Fibroblast of skin of scalp (primary cell): ENCODE measurements around the gene MBNL1.

ENCODE experiments used
- DNase-seq: peaks from one replicate; pipeline ENCODE4 v3.0.0-alpha.2; 2013

The MBNL1 gene

DNA sequence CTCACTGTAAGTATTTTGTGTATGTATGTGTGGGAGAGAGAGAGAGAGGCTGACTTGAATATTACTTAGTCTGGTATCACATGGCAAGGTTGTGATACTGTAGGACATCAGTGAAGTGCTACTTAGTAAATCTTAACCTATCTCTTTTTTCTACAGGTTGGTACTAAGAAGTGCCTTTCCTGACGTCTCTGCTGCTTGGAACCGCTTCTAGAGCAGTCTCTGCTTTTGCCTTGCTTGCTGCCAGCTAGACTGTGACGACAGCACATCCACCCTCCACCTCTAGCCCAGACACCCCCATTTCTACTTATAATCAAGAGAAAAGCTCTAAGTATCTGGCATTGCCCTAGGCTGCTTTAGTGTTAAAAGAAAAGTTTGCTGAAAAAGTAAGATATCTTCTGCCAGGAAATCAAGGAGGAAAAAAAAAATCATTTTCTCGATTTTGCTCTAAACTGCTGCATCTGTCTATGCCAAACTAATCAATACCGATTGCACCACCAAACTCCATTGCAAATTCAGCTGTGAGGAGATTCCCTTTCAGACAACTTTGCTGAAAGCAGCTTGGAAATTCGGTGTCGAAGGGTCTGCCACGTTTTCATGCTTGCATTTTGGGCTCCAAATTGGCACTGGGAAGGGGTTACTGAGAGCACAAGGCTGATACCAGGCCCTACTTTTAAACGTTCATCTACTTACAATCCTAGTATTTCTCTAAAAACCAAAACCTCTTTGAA, 30.7 kb downstream of the MBNL1 start:
- DNase-seq, result no peak

DNA sequence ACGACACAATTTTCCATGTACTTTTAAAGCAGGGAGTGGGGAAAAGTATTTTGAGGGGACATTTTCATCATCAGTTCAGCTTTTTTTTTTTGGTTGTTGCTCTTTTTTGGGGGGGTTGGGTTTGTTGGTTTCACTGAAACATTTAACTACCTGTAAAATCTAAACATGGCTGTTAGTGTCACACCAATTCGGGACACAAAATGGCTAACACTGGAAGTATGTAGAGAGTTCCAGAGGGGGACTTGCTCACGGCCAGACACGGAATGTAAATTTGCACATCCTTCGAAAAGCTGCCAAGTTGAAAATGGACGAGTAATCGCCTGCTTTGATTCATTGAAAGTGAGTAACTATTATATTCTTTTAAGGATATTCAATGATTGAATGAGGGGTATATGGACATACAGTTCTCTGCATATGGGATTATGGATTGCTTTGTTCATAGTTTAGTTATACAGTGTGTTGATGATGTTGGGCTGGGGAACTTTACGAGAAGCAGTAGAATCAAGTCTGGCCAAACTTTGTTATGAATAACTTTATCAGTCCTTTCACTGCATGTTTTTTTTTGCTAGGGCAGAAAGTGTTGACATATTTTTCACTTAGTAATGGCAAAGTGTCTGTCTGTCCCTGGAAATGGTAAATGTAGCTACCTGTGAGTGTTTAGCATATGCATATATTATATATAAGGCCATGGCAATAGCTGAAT, 31.5 kb downstream of the MBNL1 start:
- peak; percentile 25 for DNase-seq

DNA sequence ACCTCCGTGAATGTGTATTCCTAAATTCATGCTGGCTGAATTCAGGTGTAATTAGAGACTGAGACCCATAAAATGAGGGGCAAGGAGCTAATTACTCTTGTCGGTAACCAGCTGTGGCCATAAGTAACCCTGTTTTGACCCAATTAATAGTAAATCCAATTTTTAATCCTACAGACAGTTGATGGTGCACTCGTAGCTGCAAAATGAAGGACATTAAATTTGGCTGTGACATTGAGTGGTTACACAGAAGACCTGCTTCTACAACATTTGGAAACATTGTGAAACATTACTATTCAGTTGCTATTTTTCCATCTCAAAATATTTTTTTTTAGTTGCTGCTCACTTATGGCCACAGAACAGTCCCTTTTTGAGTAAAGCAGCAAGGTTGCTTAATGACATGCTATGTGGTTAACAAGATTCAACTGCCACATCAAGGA, 33.0 kb downstream of the MBNL1 start:
- DNase-seq, result no peak

DNA sequence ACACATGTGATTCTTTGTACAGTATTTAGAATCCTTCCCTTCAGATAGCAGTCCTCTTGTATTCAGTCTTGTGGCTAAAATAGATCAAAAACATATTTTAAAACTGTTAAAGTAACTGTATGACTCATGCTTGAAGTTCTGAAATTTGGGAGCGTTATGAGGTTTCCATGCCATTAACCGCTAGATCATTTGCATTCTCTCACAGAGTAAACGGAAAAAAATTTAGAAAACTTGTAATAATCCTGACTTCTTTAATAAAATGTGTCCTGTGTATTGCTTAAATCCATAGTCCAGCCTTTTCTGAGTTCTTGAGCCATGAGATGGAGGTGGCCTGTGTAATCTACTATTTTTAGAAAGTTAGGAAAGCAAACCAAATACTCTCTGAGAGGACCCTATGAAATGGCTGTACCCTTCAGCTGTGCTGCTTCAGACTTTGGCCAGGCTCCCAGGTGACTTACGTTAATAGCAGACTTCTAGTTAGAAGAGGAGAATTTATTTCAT, 33.8 kb downstream of the MBNL1 start:
- DNase-seq, result peak; percentile 95

DNA sequence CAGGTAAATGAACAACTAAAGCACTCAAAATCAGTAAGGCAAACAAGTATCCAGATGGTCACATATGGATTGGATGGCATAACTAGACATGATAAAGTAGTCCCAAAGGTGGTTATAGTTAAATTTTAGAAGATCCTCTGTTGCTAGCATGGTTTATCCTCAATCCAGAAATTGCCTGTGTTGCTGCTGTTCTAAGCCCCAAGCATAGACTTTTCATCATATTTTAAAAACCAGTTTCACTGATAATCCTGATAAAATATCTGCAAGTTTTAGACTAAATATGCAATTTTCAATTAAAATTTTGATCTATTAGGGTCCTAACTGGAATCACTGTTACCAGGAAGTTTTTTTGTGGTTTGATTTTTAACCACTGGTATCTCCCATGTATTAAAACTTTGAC, 35.4 kb downstream of the MBNL1 start:
- DNase-seq, result no peak

DNA sequence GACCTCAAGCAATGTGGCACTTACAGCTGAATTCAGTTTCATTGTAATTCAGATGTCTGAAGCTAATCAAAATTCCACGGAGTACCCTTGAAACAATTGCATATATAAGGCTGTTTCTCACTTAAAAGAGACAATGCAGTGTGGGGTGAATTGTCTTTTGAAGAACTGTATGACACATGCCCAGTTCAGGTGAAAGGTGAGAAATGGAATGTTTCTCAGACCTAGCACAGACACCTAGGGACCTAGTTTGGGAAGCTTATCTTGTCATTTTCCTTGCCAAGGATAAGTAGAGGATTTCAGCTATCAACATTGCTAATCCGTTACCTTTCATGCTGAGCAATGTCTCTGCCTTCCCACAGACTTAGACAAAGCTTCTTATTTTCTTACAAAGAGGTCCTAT, 36.3 kb downstream of the MBNL1 start:
- no peak for DNase-seq

DNA sequence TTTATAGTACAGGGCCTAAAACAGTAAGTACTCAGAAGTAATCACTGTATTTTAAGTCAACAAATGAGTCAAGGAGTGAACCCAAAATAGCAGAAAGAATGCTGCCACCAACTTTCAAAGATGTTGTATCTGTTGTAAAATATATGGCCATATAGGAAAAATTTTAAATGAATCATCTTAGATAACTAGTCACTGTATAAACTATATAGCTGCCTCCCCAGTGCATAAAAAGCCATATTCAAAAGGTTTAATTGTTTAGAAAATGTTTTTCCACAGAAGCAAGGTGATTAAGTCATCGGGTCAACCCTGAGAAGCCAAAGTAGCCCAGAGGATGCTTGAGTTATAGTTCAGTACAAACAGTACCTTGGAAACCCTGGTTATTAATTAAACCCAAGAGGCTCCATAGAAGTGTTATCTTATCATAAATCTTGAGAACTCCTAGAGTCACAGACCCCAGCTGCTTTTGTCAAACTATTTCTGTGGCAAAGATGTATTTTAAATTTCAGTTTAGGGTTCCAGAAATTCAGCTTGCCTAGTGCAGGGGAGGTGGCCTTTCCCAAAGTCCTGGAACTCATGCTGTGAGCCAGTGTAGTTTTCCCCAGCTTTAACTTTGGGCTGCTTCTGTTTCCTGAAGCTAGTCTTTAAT, 39.2 kb downstream of the MBNL1 start:
- DNase-seq, result peak; percentile 56

DNA sequence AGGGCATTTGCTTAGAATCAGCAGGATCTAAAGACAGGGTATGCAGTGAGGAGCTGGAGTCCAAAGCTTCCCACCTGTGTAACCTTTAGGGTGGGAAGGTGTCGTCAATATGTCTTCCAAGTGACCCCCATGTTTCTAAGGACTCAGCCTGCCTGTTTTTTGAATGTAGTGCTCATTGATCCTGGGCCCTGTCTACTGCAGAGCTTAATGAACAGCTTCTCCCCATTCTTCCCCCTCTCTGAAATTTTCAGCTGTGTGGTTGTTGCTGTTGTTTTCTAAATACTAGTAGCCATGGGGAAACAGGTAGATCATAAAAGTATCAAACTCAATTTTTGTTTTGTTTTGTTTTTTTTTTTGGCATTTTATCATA, 39.7 kb downstream of the MBNL1 start:
- no peak for DNase-seq

DNA sequence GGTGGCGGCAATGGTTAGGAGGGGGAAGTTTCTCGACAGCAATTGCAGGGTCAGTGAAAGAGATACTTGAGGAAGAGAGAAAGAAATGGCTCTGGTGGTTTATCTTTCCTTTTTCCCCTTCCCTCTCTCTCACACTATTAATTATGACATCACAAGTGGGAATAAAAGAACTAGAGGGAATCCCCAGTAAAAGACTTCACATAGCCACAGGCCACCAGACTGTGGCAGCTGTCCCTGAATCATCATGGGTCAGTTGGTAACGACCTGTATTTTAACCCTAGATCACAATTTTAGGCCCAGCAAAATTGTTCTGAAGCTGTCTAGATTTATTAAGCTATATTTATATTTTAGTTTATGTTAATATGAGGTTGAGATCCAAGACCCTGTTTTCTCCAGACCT, 40.3 kb downstream of the MBNL1 start:
- DNase-seq, result no peak

DNA sequence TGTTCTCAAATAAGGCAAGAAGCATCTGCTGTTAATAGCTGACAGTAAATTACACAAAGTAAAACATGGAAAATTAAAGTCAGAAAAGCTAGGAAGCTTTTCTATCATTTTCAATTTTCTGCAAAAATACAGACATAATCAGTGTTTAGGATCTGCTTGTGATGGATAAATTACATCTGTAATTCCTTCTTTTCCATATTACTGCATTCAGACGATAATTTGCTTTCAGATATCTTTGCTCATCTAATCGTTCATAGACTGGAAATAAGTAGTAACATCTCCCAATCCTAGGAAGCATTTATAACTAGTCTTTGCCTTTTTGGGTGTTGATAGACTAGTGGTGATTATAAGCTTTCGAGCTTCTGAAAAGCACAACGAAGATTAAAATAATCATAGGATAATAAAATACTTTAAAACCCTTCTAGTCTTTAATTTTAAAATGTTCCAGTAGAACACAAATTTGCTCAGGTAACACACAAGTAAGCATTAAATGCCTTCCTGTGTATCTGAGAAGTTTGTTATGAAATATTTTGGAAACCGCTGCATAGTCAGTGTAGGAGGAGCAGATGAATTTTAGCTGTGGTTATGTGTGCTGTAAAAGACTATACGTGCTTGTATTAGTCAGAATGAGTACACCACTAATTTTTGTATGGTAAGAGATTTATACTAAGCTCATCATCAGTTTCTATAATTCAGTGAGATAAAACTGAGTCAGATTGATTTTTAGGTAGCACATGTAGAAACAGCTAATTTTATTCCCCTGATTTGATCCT, 41.0 kb downstream of the MBNL1 start:
- DNase-seq, result peak; percentile 64

DNA sequence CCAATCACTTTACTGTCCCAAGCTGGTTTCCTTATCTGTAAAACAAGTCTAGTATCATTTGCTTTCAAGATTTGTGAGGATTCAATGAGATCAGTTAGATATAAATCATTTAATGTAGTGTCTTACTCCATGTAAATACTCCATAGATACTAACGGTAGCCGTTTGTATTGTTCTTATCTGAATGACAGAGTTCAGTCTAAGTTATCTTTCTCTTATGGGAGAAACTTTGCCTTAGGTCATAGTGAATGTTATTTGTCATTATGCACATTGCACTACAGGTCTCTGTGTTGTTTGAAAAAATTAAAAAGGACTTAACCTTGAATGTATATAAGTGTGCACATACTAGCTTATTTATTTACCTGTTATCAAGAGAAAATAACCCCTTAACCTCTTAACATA, 44.7 kb downstream of the MBNL1 start:
- DNase-seq, result no peak

DNA sequence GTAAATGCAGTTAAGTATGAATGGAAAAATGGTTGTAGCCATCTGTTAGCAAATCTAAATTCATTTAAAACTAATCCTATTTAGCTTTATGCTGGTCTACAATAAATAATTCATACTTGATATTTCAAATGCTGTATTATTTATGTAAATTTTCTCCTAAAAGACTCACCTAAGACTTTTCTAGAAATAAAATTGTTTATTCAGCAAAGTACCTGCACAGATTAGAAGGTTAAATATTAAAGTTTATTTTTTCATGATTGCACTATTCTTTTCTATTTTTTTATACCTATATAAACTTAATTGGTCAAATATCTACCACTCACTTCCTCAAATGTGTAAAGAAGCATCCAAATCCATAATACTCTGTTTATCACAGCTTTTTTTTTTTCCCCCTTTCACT, 45.2 kb downstream of the MBNL1 start:
- no peak for DNase-seq

DNA sequence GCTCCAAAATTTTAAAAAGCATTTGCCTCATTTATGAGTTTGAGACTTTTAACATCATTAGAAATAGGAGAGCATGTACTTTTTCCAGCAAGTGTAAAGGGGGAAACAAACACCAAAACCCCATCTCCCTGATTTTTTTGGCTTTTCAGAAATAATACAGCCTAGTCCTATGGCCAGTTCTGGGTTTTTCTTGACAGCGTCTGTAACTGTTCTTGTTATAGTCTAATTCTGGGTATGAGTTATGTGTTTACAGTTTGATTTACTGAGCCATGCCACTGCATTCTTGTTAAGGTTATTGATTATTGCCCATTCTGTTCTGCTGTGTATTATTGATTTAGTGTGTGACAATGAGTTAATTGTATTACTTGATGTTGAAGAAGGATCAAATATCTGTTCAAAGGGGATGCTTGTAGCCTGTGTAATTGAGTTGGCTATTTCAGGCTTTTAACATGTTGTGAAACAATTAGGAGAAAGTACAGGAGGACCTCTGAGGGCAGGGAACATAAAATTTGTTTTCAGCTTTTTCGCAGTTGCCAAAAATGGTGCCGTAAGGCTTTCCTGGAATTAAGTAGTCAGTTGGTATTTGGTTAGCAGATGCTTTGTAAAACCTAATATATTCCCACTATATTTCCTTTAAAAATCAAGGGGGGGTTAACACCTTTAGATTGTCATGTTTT, 46.1 kb downstream of the MBNL1 start:
- no peak for DNase-seq

DNA sequence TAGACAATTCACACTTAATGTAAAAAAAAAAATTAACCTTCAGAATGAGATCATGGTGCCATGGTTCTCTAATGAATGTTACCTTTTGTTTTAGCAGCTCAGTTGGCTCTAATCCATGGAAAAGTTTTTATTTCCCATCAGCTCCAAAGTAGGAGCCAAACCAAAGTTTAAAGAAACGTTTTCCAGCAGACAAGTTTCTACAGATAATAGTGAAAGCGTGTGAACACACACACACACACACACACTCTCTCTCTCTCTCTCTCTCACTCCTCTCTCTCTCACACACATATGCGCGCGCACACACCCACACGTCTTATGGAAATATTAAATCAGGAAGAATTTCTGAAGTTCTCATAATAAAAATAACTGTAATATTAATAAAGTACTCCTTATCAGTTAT, 46.9 kb downstream of the MBNL1 start:
- no peak for DNase-seq

DNA sequence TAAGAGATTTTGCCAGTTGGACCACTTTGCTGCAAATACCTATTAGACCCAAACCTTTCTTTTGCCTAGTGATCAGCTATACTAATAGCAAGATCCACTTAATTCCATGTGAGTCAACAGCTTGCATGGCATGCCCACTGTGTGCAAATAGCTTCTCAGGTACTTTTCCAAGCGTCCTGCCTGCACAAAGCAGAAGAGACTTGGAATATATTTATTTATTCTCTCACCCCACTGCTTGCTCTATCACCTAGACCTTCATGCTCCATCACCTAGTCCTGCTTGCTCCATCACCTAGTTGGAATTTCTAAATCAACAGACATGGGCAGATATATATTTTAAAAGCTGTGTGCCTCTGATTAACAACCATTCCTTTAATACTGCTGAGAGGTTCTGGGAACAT, 47.6 kb downstream of the MBNL1 start:
- DNase-seq, result no peak

DNA sequence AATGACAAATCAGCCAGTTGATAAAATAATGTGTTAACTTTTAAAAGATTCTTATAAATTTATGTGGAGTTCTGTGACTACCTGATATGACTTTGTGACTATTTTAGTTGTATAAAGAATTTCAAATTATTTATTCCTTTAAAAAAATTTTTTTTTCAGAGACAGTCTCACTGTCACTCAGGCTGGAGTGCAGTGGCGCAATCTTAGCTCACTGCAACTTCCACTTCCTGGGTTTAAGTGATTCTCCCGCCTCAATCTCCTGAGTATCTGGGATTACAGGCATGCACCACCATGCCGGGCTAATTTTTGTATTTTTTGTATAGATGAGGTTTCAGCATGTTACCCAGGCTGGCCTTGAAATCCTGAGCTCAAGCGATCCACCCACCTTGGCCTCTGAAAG, 48.5 kb downstream of the MBNL1 start:
- DNase-seq, result no peak

DNA sequence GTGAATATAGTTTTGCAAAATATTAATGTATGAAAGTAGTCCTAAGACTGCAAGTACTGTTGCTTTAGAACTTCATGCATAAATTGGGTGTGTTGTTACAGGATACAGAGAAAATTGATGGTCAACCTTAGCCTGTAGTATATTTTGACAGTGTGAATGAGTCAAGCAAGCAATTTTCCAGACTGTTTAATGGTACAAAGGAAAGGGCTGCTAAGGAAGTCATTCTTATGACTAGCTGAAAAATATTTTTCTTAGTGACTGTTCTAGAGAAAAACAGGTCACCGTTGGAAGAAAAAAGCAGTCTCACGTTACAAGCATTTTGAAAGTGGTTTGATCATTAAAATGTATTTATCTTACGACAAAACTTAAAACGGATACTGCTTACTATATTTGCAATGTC, 49.2 kb downstream of the MBNL1 start:
- peak; percentile 62 for DNase-seq

DNA sequence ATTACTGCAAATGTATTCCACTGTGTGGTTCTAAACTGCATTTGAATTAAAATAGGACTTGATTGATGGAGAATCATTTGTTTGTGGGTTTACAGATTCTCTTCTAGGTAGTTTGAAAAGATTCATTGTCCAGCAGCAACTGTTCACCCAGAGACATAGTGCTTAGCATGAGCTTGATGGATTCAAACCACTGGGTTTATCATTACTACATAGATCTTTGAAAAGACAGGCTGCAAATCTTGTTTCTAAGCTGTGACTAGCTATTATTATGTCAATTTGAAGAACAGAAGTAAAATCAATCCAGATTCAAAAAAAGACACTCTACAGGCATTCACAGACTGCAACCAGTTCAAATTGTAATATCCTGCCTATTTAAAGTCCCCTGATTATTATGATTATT, 49.8 kb downstream of the MBNL1 start:
- DNase-seq, result no peak

DNA sequence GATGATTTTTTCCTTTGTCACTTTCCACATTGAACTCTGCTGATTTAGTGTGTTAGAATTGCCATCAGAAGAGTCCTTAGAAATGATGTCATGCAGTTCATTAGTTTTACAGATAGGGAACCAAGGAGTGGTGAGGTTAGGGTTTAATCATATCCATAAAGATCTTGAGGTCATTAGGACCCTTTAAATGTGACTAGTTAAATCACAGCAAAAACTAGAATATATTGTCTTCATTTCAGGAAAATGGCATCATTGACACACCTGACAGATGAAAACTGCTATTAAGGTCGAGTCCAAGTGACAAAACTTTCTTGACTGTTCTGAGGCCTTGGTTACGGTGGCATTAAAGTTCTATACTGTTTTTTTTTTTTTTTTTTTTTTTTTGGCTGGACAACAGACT, 50.5 kb downstream of the MBNL1 start:
- no peak for DNase-seq

DNA sequence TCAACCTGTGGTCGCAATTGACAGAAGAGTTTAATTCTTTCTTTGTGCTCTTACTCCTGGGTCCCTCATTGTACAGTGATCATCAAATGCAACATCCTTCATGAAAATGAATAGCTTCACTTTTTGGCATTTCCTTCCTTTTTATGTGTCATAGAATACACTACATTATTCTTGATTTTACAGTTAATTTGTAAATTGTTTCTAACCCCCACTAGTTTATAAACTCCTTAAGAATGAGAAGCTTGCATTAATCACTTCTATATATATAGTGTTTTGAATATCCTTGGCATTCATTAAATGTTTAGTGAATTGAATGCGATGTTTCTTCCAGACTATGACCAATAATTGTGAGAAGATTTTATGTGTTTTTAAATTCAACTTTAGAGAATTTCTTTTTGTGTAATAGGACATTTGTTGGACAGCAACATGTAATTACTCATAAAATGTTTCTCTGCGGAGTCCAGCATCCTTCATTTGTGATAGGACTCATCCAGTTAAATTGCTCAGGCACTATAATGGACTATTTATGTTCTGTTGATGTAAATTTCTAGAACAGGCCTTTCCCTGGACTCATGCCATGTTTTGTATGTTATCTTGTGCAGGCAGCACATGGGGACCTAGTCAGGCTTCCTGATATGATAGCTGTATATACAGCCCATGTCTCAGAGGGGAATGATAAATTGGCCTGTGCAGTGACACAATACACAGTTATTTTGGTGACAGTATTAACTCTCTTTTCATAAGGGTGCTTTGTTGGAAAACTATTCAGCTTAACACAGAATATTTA, 51.3 kb downstream of the MBNL1 start:
- peak; percentile 48 for DNase-seq

DNA sequence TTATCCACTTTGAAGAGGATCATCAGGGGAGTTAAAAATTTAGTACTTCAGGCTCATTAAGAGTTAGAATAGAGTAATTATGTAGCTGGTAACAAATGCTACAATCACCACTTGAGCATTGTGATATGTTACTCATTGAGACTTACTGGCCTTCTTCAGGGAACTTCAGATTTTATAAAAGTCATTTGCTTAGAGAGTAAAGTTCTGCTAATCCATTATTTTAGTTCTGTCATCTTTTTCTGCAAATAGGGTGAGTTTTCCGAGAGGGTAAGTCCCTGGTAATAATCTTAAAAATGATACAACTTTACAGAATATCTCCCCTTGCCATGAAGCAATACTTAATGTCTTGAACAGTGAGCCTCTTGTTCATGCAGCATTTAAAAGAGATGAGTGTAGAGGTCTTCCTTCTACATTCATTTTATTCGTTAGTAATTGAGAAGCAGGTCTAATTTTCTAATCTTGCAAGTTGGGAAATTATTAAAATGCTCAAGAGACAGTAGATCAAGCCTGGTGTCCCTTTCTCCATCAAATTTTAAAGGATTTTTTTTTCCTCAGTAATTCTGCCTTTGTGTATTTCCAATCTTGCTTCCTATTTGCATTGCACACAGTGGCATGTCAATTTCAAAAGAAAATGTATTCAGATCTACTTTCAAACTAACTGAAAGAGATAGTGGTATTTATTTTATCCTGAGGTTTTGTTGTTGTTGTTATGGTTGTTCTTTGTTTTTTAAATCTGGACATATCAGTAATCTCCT, 52.6 kb downstream of the MBNL1 start:
- DNase-seq, result no peak
